MM.1S (cell line): ENCODE measurements around the gene TMTC4.

ENCODE experiments used
- DNase-seq: peaks from one replicate; pipeline ENCODE4 v3.0.0-alpha.2; 2015
- H2AFZ ChIP-seq: fragments of 300-600 bp; sonication (generic); 2 replicates; pipeline ENCODE4 v1.6.0; 2016; ENCODE audit warnings: antibody characterized with exemption, low read length
- H3F3A ChIP-seq: fragments of 300-600 bp; sonication (generic); 2 replicates; pipeline ENCODE4 v1.6.1; 2016; ENCODE audit warnings: mild to moderate bottlenecking, antibody characterized with exemption, low read length, moderate library complexity, mixed read lengths; ENCODE audit not compliant: insufficient read depth
- H3K27ac ChIP-seq: fragments of 300-600 bp; sonication (generic); 2 replicates; pipeline ENCODE4 v1.5.1; 2016; ENCODE audit warnings: mild to moderate bottlenecking, low read length
- H3K27me3 ChIP-seq: fragments of 300-600 bp; sonication (generic); replicated peaks from 2 replicates; pipeline ENCODE4 v1.6.0; 2016; ENCODE audit warnings: low read length; ENCODE audit not compliant: insufficient read depth
- H3K36me3 ChIP-seq: fragments of 300-600 bp; sonication (generic); replicated peaks from 2 replicates; pipeline ENCODE4 v1.6.1; 2016; ENCODE audit warnings: mild to moderate bottlenecking, low read length, mixed read lengths; ENCODE audit not compliant: insufficient read depth
- H3K4me1 ChIP-seq: fragments of 300-600 bp; sonication (generic); 2 replicates; pipeline ENCODE4 v1.6.1; 2016; ENCODE audit warnings: low read length, mixed read lengths
- H3K4me2 ChIP-seq: fragments of 300-600 bp; sonication (generic); 2 replicates; pipeline ENCODE4 v1.6.0; 2016; ENCODE audit warnings: low read depth, low read length
- H3K4me3 ChIP-seq: fragments of 300-600 bp; sonication (generic); 2 replicates; pipeline ENCODE4 v1.5.1; 2016; ENCODE audit warnings: low read length, mixed read lengths
- H3K79me2 ChIP-seq: fragments of 300-600 bp; sonication (generic); 2 replicates; pipeline ENCODE4 v1.6.1; 2016; ENCODE audit warnings: mixed run types, low read length, mixed read lengths
- H3K9ac ChIP-seq: fragments of 300-600 bp; sonication (generic); 2 replicates; pipeline ENCODE4 v1.6.1; 2016; ENCODE audit warnings: low read length, mixed read lengths
- H3K9me2 ChIP-seq: fragments of 300-600 bp; sonication (generic); replicated peaks from 2 replicates; pipeline ENCODE4 v1.6.1; 2016; ENCODE audit warnings: mild to moderate bottlenecking, low read length, mixed read lengths; ENCODE audit not compliant: insufficient read depth
- H3K9me3 ChIP-seq: fragments of 300-600 bp; sonication (generic); replicated peaks from 2 replicates; pipeline ENCODE4 v1.6.1; 2016; ENCODE audit warnings: mild to moderate bottlenecking, low read length, mixed read lengths; ENCODE audit not compliant: insufficient read depth
- H4K20me1 ChIP-seq: fragments of 300-600 bp; sonication (generic); 2 replicates; pipeline ENCODE4 v1.6.1; 2016; ENCODE audit warnings: mild to moderate bottlenecking, low read length, moderate library complexity, mixed read lengths; ENCODE audit not compliant: insufficient read depth
- EZH2 ChIP-seq: fragments of 300-600 bp; sonication (generic); optimal IDR thresholded peaks from 2 replicates; pipeline ENCODE3; 2017; ENCODE audit warnings: low read depth, mild to moderate bottlenecking, antibody characterized with exemption, low read length, mixed read lengths
- EZH2phosphoT487 ChIP-seq: fragments of 300-600 bp; sonication (generic); IDR thresholded peaks from 2 replicates; pipeline ENCODE4 v1.6.1; 2018; ENCODE audit warnings: antibody characterized with exemption, low read length
- TF ChIP-seq, protein P1 (sequence below): fragments of 300-600 bp; sonication (generic); IDR thresholded peaks from 2 replicates; pipeline ENCODE4 v1.5.1; 2016; ENCODE audit warnings: antibody characterized with exemption, low read length, mixed read lengths

The TMTC4 gene

GRCh38 chr13:100671389-100672182 lies 3.0 kb downstream of the TMTC4 start:
- Histone ChIP-seq H3K36me3 (no peaks in the 10 kb centered on the region), H3K9ac (no peak overlapping the region), H3K79me2 (0 out of 2 replicates have a peak, but pooled peaks cover 5% of the 10 kb centered on the region), H3K27ac (no peak overlapping the region), H3K4me2 (no peak overlapping the region), H3K4me3 (no peak overlapping the region), H4K20me1 (no peaks in the 10 kb centered on the region), H3K9me2 (no peaks in the 10 kb centered on the region), H3F3A (0 out of 2 replicates have a peak, but pooled peaks cover 3% of the 10 kb centered on the region), H3K9me3 (no peaks in the 10 kb centered on the region), H2AFZ (no peak overlapping the region), H3K27me3 (no peaks in the 10 kb centered on the region), H3K4me1 (0 out of 2 replicates have a peak, but pooled peaks cover 4% of the 10 kb centered on the region)
- TF ChIP-seq, protein P1, sequence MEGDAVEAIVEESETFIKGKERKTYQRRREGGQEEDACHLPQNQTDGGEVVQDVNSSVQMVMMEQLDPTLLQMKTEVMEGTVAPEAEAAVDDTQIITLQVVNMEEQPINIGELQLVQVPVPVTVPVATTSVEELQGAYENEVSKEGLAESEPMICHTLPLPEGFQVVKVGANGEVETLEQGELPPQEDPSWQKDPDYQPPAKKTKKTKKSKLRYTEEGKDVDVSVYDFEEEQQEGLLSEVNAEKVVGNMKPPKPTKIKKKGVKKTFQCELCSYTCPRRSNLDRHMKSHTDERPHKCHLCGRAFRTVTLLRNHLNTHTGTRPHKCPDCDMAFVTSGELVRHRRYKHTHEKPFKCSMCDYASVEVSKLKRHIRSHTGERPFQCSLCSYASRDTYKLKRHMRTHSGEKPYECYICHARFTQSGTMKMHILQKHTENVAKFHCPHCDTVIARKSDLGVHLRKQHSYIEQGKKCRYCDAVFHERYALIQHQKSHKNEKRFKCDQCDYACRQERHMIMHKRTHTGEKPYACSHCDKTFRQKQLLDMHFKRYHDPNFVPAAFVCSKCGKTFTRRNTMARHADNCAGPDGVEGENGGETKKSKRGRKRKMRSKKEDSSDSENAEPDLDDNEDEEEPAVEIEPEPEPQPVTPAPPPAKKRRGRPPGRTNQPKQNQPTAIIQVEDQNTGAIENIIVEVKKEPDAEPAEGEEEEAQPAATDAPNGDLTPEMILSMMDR: no peak
- TF ChIP-seq EZH2 (no peak), EZH2phosphoT487 (no peak)
- DNase-seq: no peak

DNA sequence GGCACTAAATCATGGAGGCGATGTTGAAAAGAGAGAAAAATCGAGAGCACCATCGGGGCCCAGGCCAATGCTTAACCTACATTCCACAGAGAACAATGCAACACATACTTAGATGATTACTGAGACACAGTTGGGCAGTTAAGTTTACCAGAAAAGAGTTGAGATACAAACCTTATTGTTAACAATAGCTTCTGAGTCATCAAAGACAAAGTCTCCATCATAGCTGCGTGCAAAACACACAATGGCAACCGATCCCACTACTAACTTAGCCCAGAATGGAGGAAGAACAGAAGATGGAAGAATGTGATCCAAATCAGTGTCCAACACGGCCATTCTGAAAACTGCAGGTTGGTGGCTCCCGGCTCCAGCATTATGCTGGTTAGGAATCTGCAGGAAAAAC lies 6.2 kb downstream of the TMTC4 start:
- no peak for DNase-seq
- Histone ChIP-seq H2AFZ (no peak overlapping the region), H3K9me3 (no peaks in the 10 kb centered on the region), H3K4me2 (no peak overlapping the region), H3K27ac (no peak overlapping the region), H3K4me3 (no peak overlapping the region), H3K27me3 (no peaks in the 10 kb centered on the region), H4K20me1 (no peaks in the 10 kb centered on the region), H3K9ac (no peak overlapping the region), H3F3A (no peaks in the 10 kb centered on the region), H3K9me2 (no peaks in the 10 kb centered on the region), H3K36me3 (no peaks in the 10 kb centered on the region), H3K79me2 (0 out of 2 replicates have a peak, but pooled peaks cover 2% of the 10 kb centered on the region), H3K4me1 (0 out of 2 replicates have a peak, but pooled peaks cover 2% of the 10 kb centered on the region)
- TF ChIP-seq, protein P1: no peak
- TF ChIP-seq EZH2phosphoT487: no peak
- no peak for TF ChIP-seq EZH2

DNA sequence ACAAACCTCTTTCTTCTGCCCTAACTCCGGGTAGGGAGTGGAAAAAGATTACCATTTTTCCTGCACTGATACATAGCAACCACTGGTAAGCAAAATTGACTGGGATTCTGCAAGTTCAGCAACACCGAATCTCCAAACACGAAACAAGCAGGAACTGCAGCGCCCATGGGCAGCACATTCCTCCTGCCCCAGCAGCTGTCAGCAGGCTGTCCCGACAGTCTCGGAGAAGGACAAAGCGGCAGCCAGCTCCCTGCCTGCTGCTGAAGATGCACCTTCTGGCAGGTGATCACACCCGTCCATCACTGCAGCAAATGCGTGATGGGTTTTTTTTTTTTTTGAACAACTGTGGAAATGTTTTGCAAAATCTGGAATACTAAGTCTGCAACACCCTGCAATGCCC lies 6.7 kb downstream of the TMTC4 start:
- TF ChIP-seq, protein P1: no peak
- TF ChIP-seq EZH2 (no peak), EZH2phosphoT487 (no peak)
- Histone ChIP-seq H3K9me2 (no peaks in the 10 kb centered on the region), H3K4me2 (no peak overlapping the region), H3K9me3 (no peaks in the 10 kb centered on the region), H3K4me3 (no peak overlapping the region), H3K27me3 (no peaks in the 10 kb centered on the region), H3K79me2 (no peaks in the 10 kb centered on the region), H4K20me1 (no peaks in the 10 kb centered on the region), H3K9ac (no peak overlapping the region), H3K36me3 (no peaks in the 10 kb centered on the region), H3K4me1 (no peaks in the 10 kb centered on the region), H3F3A (no peaks in the 10 kb centered on the region), H2AFZ (no peak overlapping the region), H3K27ac (no peak overlapping the region)
- DNase-seq: no peak
